Choroid plexus epithelial cell (primary cell): ENCODE measurements around the gene FBLN5.

Source experiments
- DNase-seq: peaks from one replicate; pipeline ENCODE4 v3.0.0-alpha.2; 2010; ENCODE audit warnings: low read depth
- H3K4me3 ChIP-seq: 2 replicates; pipeline ENCODE4 v1.5.1; 2011; ENCODE audit warnings: low read depth, mild to moderate bottlenecking, control low read depth, low read length, moderate library complexity
- TF ChIP-seq, protein P1 (sequence below): conservative IDR thresholded peaks from 2 replicates; pipeline ENCODE4 v1.5.1; 2011; ENCODE audit warnings: low read depth, mild to moderate bottlenecking, control low read depth, inconsistent platforms, low read length, moderate library complexity

The FBLN5 gene

DNA sequence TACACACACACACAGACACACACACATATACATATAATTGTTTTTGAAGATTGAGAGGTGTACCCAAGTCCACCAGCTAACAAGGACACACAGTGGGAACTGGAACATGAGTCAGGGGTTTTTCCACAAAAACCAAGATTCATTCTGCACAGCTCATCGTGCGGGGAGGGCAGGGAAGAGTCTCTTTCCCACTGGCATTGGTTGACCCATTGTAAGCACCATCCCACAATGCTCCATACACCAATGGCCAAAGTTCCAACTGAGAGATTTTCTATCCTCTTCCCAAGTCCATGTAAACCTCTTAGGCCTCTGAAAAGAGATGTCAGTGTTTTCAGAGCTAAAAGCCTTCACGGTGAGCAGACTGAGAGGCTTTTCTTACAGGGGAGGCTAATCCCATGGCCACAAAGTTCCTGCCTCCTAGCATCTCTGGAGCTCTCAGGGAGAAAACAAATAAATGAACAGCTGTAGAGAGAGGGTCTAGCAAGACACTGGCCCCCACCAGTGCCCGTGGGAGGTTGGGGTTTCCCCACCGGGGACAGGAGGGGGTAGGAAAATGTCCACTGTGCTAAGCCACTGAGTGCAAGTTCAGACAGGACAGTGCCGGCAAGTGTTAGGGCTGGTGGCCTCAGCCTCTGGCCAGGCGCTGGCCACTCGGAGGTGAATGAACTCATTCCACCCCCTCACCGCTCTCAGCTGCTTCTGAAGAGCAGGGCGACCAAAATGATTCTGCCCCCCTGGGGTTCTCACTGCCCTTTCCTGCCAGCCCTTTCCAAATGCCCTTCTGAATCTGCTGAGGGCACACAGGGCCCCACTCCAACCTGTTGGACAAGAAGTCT is 58.6 kb downstream of the FBLN5 start:
- H3K4me3 ChIP-seq = no peak overlapping the region
- no peak for DNase-seq
- TF ChIP-seq, protein P1, sequence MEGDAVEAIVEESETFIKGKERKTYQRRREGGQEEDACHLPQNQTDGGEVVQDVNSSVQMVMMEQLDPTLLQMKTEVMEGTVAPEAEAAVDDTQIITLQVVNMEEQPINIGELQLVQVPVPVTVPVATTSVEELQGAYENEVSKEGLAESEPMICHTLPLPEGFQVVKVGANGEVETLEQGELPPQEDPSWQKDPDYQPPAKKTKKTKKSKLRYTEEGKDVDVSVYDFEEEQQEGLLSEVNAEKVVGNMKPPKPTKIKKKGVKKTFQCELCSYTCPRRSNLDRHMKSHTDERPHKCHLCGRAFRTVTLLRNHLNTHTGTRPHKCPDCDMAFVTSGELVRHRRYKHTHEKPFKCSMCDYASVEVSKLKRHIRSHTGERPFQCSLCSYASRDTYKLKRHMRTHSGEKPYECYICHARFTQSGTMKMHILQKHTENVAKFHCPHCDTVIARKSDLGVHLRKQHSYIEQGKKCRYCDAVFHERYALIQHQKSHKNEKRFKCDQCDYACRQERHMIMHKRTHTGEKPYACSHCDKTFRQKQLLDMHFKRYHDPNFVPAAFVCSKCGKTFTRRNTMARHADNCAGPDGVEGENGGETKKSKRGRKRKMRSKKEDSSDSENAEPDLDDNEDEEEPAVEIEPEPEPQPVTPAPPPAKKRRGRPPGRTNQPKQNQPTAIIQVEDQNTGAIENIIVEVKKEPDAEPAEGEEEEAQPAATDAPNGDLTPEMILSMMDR = no peak

DNA sequence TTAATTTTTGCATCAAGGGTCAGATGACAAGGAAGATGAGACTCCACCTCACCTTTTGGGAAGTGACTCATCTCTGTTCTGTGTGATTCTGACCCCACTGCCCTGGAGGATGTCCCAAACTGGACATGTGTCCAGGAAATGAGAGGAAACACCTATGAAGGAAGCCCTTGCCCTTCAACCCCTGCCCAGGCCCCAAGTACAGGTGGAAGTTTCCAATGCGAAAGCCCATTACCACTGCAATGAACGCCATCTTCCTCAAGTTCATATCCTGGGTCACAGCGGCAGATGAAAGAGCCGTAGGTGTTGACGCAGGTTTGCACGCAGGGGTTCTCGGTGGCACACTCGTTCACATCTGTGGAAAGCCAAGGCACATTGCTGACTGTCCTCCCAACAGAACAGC is 60.5 kb downstream of the FBLN5 start:
- no peak for DNase-seq
- TF ChIP-seq, protein P1 = no peak
- no peak overlapping the region for H3K4me3 ChIP-seq

DNA sequence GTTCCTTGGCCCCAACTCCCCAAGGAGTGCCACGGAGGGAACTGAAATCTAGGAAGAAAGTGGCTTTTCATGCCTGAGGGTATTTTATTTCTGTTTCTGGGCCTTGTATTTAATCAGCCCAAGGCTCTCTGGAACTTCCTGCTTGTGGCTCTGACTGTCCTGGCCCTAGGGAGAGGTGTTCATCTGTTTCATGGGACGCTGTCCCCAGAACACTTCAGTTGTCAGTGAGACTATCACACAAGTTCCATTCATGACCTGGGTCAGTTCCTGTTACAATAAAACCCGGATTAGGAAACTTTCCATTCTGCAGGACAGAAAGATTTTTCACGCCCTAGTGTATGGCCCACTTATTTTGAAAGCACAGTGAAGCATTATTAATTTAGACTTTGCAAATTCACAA is 61.7 kb downstream of the FBLN5 start:
- DNase-seq = no peak
- no peak overlapping the region for H3K4me3 ChIP-seq
- TF ChIP-seq, protein P1 = no peak

DNA sequence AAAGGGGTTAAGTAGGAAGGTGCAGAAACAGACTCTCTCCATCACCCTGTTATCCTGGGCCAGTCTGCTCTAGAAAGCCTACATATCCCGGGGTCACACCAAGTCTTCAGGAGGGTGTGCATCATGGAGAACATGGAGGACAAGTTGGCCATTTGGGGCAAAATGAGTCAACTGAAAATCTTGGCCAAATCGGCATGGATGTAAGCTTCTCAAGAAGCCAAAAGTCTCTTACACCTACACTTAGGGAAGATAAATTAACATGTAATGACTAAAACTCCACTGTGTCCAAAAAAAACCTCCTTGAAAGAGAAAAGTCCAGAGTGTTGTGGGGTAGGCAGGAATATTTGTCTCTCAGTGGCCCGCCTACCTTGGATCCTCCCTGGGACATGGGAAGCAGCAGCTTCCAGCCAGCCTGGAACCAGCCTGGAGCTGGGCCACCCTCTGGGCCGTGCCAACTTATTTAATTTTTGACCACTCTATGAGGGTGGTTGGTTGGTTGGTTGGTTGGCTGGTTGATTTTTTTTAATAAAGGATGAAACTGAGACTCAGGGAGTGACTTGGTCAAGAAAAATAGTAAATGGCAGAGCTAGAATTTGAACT is 62.3 kb downstream of the FBLN5 start:
- no peak for DNase-seq
- no peak overlapping the region for H3K4me3 ChIP-seq
- TF ChIP-seq, protein P1 = no peak

DNA sequence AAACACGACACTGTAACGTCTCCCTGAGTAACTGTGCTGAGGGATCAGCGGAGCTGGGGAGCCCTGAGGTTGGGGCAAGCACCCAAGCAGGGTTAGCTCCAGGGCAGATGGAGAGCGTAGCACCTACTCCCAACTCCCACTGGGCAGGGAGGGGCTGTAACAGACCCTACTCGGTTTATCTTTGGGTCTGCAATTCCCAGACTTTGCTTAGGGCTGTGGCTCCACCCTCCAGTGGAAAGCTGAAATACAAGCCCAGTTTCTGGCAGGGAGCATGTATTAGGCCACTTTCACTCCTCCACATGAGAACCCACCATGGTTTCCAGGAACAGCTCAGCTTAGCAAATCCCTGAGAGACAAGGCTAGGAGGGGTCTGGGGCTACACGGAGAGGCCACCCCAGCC is 62.8 kb downstream of the FBLN5 start:
- no peak overlapping the region for H3K4me3 ChIP-seq
- TF ChIP-seq, protein P1 = no peak
- no peak for DNase-seq

DNA sequence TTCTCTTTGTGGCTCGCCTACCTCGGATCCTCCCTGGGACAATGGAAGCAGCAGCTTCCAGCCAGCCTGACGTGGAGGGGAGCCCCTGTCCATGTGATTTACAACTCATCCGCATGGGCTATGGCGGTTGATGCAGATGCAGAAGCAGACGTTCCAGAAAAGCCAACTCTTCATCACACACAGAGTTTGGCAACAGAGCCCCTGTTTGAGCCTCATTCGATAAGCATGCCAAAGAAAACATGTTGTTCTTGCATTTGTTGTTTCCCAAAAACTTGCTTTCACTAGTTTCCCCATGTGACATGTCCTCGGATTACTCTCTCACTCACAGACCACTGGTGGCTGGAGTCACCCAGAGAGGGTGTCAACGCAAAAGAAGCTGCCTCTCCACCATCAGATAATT is 63.7 kb downstream of the FBLN5 start:
- TF ChIP-seq, protein P1 = no peak
- DNase-seq = no peak
- no peak overlapping the region for H3K4me3 ChIP-seq

DNA sequence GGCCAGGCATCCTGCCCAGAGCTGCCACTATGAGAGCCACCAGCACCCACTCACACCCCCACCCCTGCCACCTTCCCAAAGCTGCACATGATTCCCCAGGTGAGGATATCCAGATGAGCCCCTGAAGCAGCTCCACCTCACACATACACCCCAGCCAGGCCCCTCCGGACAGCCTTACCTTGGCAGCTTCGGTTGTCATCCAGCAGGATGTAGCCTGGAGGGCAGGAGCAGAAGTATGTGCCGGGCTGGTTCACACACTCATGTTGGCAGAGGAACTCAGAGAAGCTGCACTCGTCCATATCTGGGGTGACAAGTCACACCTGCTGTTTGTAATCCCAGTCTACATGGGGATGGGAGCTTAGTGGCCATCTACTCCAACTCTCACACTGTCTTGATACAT is 64.7 kb downstream of the FBLN5 start:
- no peak for DNase-seq
- TF ChIP-seq, protein P1 = no peak
- H3K4me3 ChIP-seq = no peak overlapping the region
